NCI-H1694 (cell line): Measurements from ENCODE around the gene BLOC1S2.
"Not testable (repeated sequence)": the region's sequence is repeated elsewhere in the genome, so short reads cannot be mapped to it uniquely, and the experiment has no call there.

Experiments used
- DNase-seq: peaks from one replicate; lab custom pipeline; 2025; lab: John Stamatoyannopoulos, UW

Gene BLOC1S2

DNA sequence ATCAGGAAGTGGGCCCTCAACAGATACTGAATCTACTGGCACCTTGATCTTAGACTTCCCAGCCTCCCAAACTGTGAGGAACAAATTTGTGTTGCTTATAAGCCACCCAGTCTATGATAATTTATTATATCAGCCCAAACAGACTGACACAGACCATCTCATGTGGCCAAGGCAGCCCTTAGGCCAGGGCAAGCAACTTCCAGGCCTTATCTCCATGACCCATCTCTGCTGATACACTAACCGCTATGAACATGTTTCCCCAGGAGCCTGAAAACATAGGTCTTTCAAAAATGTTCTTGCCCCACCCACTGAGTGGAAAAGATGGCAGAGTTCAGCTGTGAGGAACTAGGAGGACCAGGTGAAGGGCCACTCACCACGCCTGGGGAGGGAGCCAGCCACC, 3.2 kb upstream of the BLOC1S2 start:
- no peak for DNase-seq

DNA sequence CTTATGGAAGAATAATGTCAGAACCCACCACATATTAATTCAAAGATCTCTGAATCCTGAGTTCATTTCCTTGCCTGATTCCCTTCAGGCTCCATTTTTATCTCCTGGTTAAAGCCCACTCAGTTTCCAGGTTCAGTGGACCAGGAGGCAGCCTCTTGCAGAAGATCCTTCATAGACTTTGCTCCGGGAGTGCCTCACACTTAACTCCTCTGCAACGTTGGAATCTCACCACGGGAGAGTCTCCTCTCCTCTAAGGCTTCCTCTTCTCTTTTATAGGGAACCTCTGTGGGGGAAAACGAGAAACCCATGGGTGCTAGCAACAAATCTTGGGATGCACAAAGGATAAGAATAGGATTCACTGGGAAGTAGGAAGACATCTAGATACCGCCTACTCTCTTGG, 1.7 kb upstream of the BLOC1S2 start:
- DNase-seq, result no peak

DNA sequence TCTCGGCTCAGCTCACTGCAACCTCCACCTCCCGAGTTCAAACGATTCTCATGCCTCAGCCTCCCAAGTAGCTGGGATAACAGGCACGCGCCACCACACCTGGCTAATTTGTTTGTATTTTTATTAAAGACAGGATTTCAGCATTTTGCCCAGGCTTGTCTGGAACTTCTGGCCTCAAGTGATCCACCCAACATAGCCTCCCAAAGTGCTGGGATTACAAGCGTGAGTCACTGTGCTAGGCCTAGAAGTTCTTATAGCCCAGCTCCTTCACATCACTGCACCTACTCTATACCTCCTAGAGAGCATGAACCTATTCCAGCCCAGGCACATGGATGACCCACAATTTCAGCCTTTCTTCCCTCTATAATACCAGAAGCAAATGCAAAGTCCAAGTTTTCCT, 1.3 kb upstream of the BLOC1S2 start:
- no peak for DNase-seq

DNA sequence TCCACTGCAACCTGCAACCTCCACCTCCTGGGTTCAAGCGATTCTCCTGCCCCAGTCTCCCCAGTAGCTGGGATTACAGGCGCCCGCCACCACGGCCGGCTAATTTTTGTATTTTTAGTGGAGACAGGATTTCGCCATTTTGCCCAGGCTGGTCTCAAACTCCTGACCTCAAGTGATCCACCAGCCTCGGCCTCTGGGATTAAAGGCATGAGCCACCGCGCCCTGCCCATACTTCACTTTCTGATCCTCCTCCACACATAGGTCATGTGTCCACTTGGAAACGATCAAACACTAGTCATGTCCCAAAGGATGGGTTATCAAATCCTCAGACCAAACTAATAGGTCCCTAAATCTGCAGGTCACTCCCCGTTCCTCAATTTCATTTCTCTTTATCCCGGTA, 1.2 kb downstream of the BLOC1S2 start:
- DNase-seq, result not testable (repeated sequence)

DNA sequence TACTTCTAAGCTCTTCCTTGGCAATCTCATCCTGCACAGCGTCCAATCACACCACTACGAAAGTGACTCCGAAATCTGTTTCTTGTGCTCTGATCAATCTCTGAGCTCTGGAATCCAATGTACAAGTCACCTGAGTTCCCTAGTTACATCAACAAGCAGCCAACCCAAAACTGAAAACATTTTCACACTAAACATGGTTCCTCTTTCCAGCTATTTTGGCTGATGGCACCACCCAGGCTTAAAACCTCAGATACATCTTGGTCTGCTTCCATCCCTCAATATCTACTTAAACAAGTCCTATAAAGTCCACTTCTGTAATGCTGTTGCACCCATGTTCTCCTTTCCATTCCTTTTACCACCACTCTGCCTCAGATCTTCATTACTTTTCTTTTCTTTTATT, 3.6 kb downstream of the BLOC1S2 start:
- no peak for DNase-seq

DNA sequence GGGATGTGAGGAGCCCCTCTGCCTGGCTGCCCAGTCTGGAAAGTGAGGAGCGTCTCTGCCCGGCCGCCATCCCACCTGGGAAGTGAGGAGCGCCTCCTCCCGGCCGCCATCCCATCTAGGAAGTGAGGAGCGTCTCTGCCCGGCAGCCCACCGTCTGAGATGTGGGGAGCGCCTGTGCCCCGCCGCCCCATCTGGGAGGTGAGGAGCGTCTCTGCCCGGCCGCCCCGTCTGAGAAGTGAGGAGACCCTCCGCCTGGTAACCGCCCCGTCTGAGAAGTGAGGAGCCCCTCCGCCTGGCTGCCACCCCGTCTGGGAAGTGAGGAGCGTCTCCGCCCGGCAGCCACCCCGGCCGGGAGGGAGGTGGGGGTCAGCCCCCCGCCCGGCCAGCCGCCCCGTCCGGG, 9.5 kb downstream of the BLOC1S2 start:
- DNase-seq, result not testable (repeated sequence)

DNA sequence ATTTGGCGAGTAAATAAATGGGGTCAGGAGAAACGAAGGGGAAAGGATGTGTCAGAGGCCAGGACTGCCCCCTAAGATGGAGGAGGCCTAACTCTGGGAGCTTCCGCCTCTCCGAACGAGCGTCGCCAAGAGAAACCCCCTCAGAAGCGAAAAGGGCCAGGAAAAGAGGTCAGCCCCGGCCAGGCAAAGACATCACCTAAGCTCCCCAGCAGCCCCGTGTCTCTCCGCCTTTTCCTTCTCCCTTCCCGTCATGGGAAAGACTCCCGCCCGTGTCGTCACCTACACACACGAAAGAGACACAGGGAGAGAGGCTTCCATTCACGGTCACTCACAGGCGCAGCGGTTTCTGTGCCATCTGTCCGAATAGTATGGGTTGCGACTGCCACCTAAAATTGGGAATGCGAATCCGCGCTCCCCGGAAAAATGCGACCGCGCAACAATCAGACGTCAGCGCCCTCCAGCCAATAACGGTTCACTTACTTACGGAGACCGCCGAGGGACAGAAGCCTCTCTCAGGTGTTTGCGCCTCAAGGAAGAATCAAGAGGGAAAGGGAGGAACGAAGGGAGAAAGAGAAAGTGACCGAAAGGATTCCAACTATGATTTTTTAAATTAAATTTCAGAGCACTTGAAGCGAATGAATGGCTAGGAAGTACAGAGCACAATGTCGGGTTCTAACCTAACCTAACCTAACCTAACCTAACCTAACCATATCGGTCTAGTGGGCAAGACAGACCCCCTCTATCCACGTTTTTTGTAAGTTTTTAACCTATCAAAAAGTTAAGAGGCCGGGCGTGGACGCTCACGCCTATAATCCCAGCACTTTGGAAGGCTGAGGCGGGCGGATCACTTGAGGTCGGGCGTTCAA, 19.0 kb downstream of the BLOC1S2 start, which contains the start of gene CWF19L1:
Gene CWF19L1, minus strand, starts transcription at position 400 of the 866 bp plus-strand sequence. Its CDS starts 45 bp downstream, at position 355.
- DNase-seq, result peak; percentile 49

DNA sequence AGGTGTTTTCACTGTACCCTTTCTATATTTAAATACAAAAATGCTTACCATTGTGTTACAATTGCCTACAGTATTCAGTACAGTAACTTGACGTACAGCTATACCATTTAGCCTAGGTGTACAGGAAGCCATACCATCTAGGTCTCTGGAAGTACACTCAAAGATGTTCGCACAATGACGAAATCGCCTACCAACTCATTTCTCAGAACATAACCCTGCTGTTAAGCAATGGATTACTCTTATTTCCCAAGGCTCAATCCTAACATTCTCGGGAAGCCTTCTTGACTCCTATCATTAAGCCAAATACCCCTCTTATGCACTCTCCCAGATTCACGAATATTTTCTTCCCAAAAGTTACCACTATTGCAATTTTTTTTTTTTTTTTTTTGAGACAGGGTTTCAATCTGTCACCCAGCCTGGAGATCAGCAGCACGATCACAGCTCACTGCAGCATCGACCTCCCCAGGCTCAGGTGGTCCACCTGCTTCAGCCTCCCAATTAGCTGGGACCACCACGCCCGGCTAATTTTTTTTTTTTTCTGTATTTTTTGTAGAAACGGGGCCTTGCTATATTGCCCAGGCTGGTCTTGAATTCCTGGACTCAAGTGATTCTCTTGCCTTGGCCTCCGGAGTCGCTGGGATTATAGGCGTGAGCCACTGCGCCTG, 20.5 kb downstream of the BLOC1S2 start:
- DNase-seq, result no peak

DNA sequence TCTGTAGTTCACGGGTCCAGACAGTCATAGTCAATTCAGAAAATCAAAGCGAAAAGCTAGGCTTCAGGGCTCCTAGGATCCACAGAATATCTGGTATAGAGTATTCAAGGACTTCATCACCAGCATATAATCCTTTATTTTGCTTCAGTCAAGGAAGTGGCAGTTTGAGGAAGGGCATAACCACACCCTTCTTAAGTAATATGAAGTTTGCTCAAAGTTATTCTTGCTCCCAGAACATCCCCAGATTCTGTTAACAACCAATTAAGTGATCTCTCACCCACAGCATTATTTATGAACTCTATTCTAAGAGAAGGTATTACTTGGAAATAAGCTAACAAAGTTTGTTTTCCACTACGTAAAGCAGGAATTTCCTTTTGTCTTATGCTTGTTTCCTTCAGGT, 32.3 kb downstream of the BLOC1S2 start:
- DNase-seq, result no peak

DNA sequence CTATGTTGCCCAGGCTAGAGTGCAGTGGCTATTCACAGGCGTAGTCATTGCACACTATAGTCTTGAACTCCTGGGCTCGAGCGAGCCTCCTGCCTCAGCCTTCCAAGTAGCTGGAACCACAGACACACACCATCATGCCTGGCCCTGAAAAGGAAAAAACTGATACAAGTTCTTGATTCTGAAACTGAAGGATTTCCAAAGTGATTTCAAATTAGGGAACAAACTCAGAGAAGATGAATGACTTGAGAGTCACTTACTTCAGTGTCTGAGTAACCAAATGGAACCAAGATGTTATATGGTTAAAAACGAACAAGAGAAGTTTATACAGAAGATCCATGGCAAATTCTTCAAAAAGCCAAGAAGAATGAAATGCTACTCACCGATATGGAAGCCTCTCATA, 33.4 kb downstream of the BLOC1S2 start:
- no peak for DNase-seq

DNA sequence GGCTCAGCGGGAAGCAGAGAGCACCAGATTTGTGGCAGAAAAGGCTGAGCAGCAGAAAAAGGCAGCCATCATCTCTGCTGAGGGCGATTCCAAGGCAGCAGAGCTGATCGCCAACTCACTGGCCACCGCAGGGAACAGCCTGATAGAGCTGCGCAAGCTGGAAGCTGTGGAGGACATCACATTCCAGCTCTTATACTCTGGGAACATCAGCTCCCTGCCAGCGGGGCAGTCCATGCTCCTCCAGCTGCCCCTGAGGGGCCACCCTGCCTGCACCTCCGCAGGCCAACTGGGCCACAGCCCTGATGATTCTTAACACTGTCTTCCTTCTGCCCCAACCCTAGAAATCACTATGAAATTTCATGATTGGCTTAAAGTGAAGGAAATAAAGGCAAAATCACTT, 37.7 kb downstream of the BLOC1S2 start:
- no peak for DNase-seq

DNA sequence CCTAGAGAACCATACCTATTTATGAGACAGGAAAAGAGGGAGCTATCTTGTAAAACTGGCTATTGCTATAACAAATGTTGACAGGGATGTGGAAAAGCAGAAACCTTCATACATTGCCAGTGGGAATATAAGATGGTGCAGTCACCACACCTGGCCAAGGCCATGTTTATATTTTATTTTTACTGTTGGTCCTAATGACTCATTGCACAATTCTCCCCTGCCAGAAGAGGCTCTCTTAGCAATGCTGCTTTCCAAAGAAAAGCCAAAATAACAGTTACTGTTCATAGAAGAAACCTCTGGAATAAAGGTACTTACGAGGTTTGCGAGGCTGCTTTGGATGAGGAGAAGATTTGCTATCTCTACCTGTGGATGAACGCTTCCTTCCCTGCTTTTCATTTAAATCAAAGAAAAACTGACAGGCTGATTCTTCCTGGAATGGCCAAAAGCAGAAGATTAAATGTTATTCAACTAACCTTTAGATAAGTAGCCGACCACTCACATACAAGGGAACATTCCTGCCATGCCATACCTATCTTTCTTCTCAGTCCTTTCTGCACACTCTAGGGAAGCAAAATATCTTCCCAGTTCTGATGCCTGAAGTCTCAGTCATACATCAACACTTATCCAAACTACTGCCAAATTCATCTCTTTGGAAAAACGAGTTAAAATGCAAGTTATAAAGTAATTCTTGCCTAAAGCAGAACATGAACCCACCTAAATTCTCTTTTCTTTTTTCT, 40.8 kb downstream of the BLOC1S2 start:
- DNase-seq, result no peak

DNA sequence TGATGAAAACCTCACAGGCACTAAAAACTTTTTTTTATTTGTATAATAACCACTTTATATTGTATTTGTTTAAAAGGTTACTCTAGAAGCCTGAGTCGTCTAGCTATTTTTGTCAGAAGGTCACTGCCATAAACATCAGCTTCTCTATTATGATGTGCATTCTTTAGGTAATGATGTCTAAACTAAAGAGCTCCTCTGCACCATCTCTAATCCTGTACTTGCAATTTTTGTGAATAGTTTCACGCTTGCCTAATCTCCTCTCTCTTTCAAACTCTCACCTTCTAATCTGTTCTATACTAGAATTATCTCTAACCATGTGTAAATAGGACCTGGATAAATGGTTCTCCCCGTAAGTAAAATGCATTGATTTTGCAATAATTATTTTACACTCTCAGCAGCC, 46.6 kb downstream of the BLOC1S2 start:
- no peak for DNase-seq

DNA sequence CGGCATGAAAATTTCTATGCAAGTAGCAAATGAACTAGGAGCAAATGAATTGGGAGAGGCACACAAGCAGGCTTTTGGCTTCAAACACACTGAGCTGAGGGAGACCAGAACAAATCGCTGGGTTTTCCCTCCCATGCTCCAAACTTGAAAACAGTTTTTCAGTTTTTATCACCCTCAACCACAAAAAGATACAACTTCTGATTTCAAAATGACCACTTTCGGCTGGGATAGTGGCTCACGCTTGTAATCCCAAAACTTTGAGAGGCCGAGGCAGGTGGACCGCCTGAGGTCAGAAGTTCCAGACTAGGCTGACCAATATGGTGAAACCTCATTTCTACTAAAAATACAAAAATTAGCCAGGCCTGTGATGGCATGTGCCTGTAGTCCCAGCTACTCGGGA, 48.1 kb downstream of the BLOC1S2 start:
- DNase-seq, result no peak

DNA sequence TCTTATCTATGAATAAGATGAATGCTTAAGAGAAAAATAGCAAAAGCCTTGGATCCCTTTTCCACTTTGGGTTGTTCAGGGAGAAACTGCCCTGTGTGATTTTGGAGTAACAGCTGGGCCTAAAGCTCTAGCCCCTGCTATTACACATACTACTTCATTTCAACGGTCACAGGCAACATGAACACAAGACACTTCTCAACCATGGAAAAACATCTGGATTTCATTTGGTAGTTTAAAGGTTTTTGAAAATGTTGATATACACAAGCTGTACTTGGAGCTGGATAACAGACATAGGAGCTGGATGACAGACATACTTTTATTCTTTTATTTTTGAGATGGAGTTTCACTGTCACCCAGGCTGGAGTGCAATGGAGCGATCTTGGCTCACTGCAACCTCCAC, 54.4 kb downstream of the BLOC1S2 start:
- DNase-seq, result no peak

DNA sequence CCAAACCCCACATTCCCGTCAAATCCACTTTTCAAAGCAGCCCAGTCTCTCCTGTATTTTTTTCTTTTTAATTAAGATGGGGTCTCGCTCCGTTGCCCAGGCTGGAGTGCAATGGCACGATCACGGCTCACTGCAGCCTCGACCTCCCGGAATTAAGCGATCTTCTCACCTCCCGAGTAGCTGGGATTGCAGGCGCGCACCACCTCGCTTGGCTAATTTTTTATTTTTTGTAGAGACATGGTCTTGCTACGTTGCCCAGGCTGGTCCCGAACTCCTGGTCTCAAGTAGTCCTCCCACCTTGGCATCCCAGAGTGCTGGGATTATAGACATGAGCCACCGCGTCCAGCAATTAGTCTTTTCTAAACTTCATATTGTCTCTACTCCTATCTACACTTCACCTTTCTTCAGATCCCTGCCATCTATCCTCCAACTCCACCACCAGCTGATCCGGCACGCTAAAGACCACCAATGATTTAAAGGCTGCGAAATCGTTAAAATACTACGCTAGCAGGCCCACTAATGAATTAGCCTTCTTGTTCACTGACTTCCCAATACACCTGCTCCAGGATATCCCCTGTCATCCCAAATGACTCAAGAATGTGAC, 56.6 kb downstream of the BLOC1S2 start:
- no peak for DNase-seq

DNA sequence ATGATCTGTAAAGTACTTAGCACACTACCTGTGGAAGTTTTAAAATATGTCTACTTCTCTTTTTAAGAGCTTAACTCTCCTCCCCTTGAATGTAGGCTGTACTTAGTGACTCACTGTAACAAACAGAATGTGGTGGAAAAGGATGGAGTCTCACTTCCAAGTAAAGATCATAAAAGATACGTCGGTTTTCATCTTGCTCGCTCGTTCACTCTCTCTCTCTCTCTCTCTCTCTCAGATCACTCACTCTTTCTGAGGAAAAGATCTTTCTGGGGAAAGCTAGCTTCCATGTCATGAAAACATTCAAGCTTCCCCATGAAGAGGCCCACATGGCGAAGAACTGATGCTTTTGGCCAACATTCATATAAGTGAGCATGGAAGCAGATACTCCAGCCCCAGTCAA, 62.6 kb downstream of the BLOC1S2 start:
- no peak for DNase-seq
